Activated CD4-positive, CD25-positive, alpha-beta regulatory T cell treated with anti-CD3 and anti-CD28 coated beads, Interleukin-2, amount 50 U/mL, for 24 hours (primary cell): ENCODE data around the gene PHACTR3.

Experiments
- ATAC-seq, 2 donors: fragments of 150-1000 bp; cut with Tn5 transposase; one replicate each; pipeline ENCODE4 v1.10.0; 2021; ENCODE audit warnings: mild to moderate bottlenecking in 1 of 2, moderate library complexity in 1 of 2

Gene PHACTR3

DNA sequence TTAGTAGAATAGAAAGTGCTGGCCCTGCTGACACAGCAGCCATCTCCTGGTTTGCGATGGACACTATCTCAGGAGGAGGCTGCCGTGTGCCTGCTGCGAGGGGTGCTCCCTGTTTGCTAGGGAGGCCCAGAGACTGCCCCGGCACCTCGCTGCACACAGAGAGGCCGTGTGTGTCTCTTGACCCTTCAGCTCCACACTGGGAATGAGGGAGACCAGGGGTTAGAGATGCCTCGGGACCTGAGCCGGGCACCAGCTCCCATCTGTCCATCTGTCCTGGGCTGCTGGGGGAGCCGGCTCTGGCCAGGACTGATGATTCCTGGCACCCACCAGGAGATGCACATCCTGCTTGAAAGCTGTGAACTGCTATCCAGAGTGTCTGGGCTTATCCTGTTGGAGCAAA, 18.2 kb downstream of the PHACTR3 start:
- ATAC-seq, result no peak

DNA sequence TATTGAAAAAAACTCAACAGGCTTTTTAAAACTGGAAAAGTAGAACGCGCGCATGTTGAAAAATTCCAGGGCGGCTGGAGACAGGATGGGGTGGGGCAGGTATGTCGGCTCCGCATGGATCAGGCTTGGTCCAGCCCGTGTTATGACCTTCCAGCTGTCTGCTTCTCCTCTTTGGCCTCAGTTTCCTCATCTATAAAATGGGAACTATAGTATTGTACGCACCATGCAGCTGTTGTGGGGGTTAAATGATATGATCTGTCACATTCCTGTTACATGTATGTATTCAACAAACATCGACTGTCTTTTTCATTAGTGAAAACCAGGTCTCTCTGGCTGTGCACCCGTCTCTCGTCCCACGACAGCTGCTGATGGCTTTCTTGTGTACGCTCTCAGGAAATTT, 18.8 kb downstream of the PHACTR3 start:
- no peak for ATAC-seq

DNA sequence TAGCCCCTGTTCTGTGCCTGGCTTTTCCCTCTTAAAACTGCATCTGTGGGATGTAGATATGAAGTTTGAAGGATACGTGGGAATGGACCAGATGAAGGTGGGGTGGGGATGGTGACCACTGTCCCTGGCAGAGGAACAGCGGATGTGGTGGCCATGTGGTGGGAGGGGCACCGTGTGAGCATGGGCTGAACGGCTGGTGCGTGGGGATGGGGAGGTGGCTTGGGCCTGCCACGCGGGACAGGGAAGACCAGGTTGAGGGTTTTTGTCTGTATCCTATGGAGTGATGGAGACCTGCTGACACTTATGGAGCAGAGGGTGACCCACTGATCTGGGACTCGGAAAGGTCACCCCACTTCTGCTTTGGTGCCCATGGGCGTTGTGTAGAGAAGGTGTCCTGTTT, 19.2 kb downstream of the PHACTR3 start:
- no peak for ATAC-seq

DNA sequence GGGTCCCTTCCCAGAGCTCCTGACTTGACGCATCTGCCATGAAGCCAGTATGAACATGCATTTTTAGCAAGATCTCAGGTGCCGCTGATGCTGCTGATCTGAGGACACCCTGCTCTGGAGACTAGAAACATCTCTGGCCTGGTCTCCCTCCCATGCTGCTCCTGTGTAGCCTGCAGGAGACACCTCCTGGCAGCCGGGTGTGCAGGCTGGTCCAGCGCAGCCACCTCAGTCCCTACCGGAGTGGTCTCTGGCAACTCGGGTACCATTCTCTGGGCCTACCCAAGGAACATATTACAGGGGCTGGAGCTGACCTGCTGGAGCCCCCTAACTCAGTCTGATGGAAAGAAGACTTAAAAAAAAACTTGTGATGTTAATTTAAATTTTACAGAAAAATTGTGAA, 20.1 kb downstream of the PHACTR3 start:
- ATAC-seq, result no peak

DNA sequence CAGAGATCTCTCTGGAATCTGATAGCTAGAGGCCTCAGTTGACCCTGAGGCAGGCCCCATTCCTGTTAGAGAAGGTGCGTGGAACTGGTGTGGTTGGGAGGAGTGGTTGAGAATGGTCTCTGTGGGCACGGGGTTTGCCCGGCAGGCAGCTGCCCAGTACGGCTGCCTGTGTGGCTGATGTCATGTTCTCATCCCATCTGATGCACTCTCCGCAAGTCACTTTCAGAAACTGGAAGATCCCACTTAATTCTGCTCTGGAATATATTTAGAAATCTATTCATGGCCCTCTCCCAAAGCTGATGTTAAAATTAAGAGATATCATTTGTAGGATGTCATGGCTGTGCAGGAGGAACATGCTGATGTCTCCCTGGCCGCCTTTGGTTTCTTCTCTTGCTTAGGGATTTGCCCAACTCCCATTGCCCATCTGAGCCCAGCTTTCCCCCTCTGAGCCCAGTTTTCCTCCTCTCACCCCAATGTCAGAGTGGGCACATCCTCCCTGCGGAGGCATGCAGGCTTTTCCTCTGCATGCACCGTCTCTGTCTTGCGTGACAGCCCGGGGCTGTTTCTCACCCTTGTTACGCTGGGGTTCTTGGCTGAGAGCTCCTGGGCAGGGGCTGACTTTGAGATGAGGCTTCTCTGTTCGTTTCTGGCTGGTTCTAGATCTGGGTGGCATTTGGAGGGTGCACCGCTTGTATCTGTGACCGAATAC, 21.0 kb downstream of the PHACTR3 start:
- ATAC-seq, result no peak

DNA sequence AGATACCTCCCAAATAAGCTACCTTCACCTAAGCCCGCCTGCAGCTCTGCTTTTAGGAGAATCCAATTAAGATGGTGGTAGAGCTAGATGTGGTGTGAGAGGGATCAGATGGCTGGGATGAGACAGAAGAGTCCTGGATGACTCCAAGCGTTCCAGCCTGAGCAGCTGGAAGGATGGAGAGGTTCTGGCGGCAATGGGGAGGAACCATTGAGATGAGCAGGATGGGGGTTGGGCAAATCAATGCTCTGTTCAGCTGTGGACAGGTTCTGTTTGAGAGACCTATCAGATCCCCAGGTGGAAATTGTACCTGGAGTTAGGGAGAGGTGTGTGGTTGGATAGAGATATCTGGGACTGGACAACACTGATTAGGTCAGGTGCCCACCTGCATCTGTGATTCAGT, 23.0 kb downstream of the PHACTR3 start:
- no peak for ATAC-seq

DNA sequence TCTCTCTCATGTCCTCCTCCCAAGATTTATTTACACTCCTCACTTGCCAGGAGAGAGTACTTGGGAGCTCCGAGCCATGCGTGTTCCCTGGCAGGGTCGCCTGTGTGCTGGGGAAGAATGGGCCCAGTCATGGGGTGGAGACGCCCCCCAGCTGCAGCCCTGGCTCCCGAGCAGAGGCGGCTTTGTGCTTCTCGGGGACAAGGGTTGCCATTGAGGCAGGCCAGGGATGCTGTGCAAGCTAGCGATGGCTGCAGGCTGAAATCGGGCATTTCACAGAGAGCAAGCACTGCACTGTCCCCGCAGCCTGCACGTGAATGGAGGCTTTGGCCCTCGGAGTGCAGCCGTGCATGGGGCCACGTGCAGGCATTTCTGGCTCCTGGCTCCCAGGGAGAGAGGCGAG, 23.8 kb downstream of the PHACTR3 start:
- no peak for ATAC-seq

DNA sequence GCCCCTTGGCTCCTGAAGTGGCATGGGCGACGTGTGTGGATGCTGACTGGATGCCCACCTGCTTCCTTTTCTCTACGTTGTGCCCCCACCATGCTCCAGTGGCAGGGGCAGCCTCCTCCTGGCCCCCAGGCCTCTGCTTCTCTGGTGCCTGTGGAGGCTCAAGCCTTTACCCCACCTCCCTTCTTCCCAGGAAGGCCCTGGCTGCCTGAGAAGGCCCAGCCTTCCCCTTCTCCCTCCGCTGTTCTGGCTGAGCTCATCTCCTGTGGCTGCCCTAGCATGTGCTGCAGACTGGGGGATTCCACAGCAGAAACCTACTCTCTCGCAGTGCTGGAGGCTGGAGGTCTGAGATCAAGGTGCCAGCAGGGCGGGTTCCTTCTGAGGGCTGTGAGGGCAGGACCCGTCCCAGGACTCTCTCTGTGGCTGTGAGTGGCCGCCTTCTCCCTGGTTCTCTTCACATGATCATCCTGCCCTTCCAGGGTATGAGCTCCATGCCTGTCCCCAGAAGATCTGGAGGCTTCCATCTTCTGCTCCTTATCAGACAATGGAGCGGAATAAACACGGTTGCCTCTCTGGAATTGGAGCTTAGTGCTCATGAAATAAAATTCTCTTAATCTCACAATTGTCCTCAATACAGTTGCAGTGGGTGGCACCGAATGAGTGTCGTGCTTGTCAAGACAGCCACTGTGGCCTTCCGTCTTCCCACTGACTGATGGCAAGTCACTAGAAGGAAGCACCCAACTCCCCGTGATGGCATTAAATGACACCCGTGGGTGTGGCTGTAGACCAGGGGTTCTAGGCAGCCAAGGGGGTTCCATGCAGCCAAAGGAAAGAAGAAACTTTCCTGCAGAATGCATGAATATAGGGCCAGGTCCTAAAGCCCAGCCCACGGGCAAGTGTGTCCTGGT, 25.1 kb downstream of the PHACTR3 start:
- ATAC-seq, result no peak

DNA sequence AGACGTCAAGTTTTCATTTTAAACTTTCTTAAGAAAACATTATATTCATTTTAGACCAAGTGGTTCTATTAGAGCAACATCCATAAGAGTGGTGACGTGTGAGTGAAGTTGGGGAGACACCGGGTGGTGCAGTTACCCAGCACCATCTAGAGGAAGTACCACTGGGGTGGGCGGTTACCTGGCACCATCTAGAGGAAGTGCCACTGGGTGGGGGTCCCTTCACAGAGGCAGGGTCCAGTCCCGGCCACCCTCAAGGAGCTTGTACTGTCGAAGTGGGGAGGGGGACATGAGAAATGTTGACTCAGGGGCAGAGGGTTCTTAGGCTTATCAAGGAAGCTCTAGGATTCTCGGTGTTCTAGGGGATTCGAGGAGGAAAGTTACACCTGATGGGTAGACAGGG, 26.2 kb downstream of the PHACTR3 start:
- ATAC-seq, result no peak

DNA sequence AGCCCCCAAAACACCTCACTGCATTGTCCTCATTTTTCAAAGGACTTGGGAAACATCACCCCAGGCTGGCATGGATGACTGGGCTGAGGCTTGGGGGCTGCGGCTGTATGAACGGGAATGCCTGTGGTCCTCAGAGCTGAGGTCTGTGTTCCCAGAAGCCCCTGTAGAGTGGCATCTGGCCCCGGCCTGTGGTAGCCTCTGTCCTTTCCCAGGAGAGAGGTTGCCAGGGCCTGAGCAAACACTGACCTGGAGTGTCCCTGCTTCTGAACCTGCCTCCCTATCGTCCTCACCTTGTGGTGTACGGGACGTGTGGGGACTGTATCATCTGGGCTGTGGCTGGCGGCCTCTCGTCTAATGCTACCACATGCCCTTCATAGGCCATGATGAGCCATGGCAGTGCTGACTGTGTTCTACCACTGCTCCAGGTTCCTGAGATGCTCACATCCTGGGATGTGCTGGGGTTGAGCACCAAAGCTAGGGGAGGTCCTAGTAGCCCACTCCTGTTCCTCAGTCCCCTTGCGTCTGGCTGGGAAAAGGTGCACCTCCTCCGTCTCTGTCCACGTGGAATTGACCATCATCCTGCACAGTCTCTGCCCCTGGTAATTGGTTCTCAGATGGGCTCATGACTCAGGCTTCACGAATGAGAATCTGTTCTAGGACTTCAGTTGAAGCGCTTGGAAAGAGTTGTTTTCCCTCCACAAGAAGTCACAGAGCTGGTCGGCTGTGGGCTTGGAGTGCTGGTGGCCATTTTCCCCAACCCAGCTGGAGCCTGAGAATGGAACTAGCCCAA, 27.6 kb downstream of the PHACTR3 start:
- no peak for ATAC-seq

DNA sequence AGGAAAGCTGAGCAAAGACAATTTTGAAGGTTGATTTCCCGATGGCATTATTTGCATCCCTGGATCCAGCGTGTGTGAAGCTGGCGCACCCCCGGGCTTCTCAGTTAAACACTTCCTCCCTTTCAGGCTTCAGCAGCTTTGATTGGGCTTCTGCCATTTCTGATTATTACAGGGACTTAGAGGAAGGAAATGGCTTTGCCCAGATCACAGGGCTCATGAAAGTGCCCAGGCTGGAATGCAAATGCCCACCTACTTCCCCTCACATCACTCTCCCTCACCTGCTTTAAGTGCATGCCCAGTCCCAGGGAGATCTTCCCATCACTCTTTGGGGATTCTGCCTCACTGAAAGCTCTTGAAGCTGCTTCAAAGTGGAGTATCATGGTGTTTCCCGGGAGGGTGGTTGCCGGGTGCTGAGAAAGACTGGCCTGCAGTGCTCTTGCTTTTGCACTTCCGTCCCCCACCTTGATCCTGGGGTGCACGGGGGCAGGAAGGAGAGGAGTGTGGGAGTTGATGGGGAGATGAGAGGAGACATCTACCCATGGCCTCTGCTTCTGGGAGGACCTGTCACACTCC, 28.3 kb downstream of the PHACTR3 start:
- no peak for ATAC-seq

DNA sequence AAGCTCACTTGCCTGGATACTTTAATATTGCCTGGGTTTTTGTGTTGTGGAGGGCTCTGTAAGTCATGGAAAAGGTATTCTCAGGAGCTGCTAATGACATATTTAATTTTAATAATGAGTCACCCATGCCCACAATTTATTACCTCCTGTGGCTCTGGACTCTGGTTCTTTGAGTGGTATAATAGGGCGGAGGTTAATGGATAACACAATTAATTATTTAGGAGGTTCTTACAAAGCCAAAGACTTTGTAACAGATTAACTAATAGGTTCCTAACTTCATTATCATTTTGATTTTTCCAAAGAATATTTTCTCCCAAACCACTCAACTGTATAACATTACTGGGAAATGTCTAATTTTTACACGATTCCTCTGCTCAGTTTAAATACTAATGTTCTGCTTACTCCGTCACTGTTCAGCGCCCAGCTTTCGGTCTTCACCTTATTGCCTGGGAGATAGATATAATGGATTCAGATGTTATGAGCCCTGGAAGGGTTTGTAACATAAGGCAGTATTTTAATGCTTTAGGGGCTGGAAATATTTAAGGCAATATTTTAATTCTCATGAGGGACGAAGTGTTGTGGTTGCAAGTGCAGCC, 29.4 kb downstream of the PHACTR3 start:
- ATAC-seq, result no peak

DNA sequence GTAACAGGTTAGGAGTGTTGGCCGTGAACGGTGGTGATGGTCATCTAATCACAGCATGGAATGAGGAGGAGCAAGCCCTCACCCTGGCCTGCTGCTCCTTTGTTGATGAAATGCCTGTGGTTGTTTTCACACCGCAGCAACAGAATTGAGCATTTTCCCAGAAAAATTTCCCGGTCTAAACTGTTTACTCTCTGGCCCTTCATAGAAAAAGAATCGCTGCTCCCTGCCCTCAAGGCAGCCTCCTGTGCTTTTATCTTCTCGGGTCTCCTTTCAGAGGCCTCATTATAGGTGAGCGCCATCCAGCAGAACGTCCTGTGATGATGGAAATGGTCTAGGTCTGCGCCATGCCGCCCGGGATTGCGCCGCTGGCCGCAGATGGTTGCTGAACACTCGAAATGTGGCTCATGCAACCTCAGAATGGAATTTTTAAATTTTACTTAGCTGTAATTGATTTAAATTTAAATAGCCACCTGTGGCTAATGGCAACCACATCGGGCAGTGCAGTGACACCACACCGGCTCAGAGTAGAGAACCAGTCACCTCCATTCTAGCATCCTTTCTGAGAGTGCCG, 30.2 kb downstream of the PHACTR3 start:
- no peak for ATAC-seq

DNA sequence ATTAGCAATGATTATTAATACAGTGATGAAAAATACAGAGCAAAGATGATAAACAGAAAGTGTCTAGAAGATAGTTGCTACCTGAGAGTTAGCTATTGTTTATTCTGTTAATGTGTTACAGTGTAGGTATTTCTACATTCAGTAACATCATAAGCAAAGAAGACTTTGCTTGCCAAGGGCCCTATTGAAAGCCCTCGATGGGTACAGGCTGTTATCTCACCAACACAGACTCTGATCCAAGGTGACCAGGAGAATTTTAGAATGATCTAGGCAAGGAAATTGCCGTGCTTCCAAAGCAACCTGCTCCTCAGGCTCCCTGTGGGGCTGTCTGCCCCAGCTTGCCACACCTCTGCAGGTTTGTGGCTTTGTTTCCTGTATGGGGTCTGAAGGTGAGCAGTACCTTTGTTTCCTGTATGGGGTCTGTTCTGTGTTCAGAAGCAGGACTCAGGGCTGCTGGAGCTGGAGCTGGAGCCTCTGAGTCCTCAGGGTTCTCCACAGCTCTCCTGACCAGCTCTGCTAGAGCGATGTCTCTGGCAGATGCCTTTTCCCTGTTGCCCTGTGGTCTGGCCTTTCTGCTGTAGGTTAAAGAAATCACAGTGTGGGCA, 32.5 kb downstream of the PHACTR3 start:
- ATAC-seq, result no peak

DNA sequence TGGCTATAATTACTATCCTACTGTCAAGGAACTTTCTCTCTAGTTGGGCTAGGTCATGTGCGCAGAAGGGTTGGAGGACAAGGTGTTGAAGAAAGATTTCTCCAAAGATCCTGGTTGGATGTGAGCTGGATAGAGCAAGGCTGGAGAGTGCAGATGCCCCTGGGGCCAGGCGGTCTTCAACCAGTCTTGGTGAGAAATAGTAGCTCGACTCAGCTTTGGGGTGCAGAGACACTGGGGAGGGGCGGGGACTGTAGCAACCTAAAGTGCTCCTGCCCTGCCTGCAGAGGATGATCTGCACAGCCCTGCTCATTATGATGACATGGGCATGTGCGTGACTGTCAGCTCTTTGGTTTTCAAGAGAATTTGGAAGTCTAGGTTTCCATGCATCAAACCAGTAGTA, 35.9 kb downstream of the PHACTR3 start:
- no peak for ATAC-seq

DNA sequence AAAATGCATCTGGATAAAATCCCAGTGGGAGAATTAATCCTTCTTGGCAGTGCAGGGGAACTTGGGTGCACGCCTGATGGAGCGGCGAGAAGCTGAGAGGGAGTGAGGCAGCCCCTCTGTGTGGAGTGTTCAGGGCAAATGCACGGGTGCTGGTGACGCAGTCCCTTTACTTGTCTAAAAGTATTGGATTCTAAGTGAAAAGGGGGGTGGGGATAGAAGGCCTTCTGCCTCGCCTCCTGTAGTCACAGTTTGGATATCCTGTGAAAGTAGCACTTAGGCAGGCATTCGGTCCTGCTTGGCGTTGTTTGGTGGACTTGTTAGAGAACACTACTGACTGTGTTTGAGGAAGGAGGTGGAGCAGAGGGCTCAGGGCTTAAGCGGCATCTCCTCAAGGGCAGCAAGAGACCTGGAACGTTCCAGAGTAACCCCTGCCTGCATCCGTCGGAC, 39.3 kb downstream of the PHACTR3 start:
- ATAC-seq, result no peak

DNA sequence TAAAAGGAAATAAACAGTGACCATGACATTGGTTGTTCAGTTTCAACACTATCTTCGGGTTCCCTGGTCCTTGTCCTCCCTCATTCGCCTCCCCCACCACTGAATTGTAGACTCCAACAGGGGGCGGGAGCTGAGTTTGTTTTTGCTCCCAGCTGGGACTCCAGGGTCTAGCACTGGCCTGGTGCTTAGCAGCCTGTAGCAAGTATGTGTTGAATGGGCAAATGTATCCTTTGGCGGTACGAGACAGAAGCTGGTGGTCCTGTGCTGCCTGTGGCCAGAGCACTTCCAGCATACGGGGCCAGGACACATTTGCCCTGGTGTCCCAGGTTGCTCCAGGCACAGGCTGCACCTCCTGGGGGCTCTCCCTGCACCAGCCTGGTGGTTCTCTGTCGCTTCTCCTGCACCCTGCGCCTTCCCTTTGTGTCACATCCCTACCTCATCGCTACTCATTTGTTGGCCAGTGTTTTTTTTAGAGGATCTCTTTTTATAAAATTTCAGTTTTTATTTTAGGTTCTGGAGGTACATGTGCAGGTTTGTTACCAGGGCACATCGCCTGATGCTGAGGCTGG, 40.1 kb downstream of the PHACTR3 start:
- ATAC-seq, result no peak

DNA sequence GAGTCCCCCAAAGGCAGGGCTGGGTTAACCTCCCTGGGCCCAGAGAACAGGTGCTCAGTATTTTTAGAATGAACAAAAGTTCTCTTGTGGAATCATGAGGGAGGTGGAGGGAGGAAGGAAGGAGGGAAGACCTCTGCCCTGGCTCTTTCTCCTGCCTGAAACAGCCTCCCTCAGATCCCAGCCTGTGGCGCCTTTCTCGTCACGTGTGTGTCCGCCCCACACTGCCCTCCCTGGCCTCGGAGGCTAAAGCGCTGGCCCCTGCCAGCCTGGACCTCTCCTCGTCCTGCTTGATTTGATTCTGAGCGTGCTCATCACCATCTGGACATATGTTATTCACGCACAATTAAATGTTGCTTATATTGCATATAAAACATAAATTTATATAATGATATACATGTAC, 40.9 kb downstream of the PHACTR3 start:
- no peak for ATAC-seq

DNA sequence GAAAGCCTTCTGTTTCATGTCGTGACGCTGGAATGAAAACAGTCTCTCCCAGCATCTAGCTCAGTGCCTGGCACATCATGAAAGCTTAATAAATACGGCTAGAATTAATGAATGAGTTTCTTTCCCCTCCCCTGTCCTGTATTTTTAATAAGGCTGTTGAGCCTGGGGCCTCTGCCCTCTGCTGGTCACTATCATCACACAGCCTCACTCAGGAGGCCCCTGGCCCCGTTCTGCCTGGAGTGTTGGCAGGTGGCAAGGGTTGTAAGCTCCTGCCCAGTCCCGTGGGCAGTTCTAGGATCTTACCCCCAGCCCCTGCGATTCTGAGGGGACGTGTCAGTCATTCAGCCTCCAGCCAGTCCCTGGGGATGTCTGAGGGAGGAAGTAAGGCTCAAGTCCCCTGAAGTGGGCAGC, 41.4 kb downstream of the PHACTR3 start:
- ATAC-seq, result no peak

DNA sequence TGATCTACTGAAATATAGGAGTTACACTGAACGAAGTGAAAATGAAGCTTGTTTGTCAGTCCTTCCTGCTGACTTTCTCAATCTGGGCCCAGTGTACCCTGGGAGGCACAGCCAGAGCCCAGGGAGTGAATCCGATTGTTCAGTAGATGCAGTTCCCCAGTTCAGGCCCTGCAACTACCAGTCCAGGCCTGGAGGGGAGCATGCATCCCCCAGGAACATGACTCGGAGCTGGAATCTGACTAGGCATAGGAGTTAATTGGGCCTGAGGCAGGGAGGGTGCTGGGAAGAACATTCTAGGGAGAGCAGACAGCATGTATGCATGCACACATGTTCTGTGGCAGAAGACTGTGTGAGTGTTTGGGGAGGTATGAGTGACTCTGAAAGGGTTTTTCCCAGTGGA, 42.1 kb downstream of the PHACTR3 start:
- ATAC-seq, result no peak

DNA sequence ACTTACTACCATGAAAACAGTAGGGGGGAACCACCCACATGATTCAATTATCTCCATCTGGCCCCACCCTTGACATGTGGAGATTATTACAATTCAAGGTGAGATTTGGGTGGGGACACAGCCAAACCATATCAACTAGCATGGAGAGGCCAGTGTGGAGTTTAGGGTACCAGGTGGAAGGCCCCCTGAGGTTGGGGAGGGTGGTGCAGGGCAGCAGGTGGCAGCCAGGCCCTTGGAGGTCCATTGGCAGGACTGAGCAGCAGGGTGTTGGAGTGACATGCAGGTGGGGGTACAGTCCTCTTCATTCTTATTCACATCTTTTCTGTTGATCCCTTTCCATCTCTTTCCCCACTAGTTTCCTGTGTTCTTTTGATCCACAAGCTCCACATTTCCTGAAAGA, 42.9 kb downstream of the PHACTR3 start:
- ATAC-seq, result no peak
